ENCODE data around the gene GAGE2A.
A peak's percentile ranks its signal among the peaks of the same experiment; 100 is the strongest.
"Not testable (repeated sequence)": the region's sequence is repeated elsewhere in the genome, so short reads cannot be mapped to it uniquely, and the experiment has no call there.

Gene GAGE2A, protein sequence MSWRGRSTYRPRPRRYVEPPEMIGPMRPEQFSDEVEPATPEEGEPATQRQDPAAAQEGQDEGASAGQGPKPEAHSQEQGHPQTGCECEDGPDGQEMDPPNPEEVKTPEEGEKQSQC

DNA sequence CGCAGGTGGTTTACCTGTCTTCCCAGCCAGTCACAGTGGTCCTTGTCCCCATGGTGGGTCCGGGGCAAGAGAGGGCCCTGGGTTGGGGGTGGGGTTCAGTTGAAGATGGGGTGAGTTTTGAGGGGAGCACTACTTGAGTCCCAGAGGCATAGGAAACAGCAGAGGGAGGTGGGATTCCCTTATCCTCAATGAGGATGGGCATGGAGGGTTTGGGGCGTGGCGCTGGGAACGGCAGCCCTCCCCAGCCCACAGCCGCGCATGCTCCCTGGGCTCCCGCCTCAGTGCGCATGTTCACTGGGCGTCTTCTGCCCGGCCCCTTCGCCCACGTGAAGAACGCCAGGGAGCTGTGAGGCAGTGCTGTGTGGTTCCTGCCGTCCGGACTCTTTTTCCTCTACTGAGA, at the start of gene GAGE2A:
GAGE2A (plus strand) TSS at position 301 of the 400 bp plus-strand sequence. CDS start 1,155 bp downstream, outside the sequence.
- DNase-seq = not testable (repeated sequence)

DNA sequence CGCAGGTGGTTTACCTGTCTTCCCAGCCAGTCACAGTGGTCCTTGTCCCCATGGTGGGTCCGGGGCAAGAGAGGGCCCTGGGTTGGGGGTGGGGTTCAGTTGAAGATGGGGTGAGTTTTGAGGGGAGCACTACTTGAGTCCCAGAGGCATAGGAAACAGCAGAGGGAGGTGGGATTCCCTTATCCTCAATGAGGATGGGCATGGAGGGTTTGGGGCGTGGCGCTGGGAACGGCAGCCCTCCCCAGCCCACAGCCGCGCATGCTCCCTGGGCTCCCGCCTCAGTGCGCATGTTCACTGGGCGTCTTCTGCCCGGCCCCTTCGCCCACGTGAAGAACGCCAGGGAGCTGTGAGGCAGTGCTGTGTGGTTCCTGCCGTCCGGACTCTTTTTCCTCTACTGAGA, 47.9 kb upstream of the GAGE2A start, which contains the start of gene GAGE12D:
GAGE12D (plus strand) TSS at position 301 of the 400 bp plus-strand sequence. CDS start 1,155 bp downstream, outside the sequence.
- DNase-seq = not testable (repeated sequence)

DNA sequence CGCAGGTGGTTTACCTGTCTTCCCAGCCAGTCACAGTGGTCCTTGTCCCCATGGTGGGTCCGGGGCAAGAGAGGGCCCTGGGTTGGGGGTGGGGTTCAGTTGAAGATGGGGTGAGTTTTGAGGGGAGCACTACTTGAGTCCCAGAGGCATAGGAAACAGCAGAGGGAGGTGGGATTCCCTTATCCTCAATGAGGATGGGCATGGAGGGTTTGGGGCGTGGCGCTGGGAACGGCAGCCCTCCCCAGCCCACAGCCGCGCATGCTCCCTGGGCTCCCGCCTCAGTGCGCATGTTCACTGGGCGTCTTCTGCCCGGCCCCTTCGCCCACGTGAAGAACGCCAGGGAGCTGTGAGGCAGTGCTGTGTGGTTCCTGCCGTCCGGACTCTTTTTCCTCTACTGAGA, 38.3 kb upstream of the GAGE2A start, which contains the start of gene GAGE12E:
GAGE12E (plus strand) TSS at position 301 of the 400 bp plus-strand sequence. CDS start 1,155 bp downstream, outside the sequence.
- not testable (repeated sequence) for DNase-seq

DNA sequence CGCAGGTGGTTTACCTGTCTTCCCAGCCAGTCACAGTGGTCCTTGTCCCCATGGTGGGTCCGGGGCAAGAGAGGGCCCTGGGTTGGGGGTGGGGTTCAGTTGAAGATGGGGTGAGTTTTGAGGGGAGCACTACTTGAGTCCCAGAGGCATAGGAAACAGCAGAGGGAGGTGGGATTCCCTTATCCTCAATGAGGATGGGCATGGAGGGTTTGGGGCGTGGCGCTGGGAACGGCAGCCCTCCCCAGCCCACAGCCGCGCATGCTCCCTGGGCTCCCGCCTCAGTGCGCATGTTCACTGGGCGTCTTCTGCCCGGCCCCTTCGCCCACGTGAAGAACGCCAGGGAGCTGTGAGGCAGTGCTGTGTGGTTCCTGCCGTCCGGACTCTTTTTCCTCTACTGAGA, 28.8 kb upstream of the GAGE2A start, which contains the start of gene GAGE12F:
GAGE12F (plus strand) TSS at position 301 of the 400 bp plus-strand sequence. CDS start 1,155 bp downstream, outside the sequence.
- DNase-seq = not testable (repeated sequence)

DNA sequence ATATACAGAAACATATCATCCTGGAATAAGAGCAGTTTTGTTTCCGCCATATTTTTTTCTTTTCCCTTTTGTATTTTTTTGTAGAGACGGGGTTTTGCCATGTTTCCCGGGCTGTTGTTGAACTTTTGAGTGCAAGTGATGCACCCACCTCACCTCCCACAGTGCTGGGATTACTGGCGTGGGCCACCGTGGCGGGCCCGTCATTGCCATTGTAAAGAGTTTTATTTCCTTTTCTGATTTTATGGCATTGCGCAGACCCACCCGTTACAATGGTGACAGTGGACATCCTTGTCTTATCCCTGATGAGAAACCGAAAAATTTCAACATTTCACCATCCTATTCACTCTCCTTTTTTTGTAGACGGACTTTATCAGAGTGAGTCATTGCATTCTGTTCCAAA, 20.6 kb upstream of the GAGE2A start:
- not testable (repeated sequence) for DNase-seq

DNA sequence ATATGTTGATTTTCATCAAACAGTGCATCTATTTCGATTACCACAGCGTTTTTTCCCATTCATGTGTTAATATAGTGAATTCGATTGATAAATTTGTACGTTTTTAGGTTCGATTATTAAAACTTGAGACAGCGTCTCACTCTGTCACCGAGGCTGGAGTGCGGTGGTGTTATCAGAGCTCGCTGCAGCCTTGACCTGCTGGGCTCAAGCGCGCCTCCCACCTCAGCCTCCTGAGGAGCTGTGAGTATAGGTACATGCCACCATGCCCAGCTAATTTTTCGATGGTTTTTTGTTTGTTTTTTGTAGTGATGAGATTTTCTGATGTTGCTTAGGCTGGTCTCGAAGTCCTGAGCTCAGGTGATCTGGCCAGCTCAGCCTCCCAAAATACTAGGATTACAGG, 20.1 kb upstream of the GAGE2A start:
- not testable (repeated sequence) for DNase-seq

DNA sequence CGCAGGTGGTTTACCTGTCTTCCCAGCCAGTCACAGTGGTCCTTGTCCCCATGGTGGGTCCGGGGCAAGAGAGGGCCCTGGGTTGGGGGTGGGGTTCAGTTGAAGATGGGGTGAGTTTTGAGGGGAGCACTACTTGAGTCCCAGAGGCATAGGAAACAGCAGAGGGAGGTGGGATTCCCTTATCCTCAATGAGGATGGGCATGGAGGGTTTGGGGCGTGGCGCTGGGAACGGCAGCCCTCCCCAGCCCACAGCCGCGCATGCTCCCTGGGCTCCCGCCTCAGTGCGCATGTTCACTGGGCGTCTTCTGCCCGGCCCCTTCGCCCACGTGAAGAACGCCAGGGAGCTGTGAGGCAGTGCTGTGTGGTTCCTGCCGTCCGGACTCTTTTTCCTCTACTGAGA, 19.2 kb upstream of the GAGE2A start, which contains the start of gene GAGE12G:
GAGE12G (plus strand) TSS at position 301 of the 400 bp plus-strand sequence. CDS start 1,155 bp downstream, outside the sequence.
- DNase-seq = not testable (repeated sequence)

DNA sequence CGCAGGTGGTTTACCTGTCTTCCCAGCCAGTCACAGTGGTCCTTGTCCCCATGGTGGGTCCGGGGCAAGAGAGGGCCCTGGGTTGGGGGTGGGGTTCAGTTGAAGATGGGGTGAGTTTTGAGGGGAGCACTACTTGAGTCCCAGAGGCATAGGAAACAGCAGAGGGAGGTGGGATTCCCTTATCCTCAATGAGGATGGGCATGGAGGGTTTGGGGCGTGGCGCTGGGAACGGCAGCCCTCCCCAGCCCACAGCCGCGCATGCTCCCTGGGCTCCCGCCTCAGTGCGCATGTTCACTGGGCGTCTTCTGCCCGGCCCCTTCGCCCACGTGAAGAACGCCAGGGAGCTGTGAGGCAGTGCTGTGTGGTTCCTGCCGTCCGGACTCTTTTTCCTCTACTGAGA, 9.6 kb upstream of the GAGE2A start, which contains the start of gene GAGE12H:
GAGE12H (plus strand) TSS at position 301 of the 400 bp plus-strand sequence. CDS start 1,155 bp downstream, outside the sequence.
- DNase-seq = not testable (repeated sequence)

DNA sequence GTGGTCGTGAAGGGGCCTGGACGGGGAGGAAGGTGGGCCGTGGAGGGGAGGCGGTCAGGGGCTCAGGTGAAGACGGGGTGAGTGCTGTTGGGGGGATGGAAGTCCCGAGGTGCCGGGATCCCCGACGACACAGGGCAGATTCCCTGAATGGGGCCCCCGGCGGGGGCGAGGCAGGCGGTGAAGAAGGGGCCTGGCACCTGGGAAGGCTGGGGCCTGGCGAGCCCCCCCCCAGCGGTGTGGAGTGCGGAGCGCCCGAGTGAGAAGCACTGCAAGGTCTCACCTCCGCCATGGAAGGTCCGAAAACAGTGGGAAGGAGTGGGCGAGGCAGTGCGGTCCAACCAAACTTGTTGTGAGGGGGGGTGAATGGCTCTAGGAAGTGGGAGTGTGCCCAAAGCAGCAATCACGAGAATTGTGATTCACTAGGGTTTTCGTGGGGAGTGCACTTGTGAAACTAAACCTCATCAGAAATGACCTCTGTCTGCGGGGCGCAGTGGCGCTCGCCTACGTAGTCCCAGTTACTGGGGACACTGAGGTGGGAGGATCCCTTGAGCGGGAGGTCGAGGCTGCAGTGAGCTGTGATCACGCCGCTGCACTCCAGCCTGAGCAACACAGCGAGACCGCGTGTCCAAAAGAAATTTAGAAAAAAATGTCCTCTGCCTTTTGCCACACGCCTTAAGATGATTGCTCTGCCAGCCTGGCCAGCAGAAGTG, 628 bp downstream of the GAGE2A start:
- not testable (repeated sequence) for DNase-seq

DNA sequence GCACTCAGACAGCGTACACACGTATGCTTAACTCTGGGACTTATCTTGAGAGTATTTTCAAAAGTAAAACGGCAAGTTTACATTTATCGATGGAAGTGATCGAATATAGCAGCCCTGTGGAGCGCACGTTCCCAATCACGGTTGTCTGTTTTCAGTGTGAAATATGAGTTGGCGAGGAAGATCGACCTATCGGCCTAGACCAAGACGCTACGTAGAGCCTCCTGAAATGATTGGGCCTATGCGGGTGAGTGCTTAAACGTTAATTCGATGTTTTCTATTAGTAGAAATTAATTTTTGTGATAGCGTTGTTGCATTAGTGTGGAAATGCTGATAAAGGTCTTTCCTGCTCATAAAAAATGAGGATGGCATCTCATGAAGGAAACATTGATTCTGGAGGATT, 1.2 kb downstream of the GAGE2A start:
- not testable (repeated sequence) for DNase-seq

DNA sequence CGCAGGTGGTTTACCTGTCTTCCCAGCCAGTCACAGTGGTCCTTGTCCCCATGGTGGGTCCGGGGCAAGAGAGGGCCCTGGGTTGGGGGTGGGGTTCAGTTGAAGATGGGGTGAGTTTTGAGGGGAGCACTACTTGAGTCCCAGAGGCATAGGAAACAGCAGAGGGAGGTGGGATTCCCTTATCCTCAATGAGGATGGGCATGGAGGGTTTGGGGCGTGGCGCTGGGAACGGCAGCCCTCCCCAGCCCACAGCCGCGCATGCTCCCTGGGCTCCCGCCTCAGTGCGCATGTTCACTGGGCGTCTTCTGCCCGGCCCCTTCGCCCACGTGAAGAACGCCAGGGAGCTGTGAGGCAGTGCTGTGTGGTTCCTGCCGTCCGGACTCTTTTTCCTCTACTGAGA, 9.4 kb downstream of the GAGE2A start, which contains the start of gene GAGE1:
GAGE1 (plus strand) TSS at position 301 of the 400 bp plus-strand sequence. CDS start 1,155 bp downstream, outside the sequence.
- not testable (repeated sequence) for DNase-seq

DNA sequence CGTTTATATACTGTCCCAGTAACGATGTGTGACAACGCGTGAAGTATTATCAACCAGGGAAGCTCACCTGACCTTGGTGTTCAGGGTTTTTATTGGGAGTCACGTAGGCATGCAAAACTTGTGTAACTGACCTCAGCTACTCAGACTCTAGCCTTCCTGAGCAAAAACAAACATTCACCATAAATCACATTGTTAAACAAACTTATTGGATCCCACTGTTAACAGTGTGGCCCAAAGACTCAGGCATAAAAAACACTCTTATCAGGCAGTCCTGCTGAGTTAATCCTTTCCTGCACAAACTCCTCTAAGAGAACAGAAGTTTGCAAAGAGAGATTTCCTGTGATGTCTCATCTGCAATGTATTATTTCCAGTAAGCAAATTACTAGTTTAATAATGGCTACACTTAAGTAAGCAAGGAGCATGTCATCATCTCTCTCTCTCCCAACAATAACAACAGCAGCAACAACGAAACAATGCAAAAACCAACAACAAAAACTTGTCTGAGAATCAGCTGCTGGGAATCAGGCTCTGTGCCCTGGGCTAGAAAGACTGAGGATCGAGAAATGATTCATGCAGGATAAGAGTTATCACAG, 21.5 kb downstream of the GAGE2A start:
- no peak for DNase-seq

DNA sequence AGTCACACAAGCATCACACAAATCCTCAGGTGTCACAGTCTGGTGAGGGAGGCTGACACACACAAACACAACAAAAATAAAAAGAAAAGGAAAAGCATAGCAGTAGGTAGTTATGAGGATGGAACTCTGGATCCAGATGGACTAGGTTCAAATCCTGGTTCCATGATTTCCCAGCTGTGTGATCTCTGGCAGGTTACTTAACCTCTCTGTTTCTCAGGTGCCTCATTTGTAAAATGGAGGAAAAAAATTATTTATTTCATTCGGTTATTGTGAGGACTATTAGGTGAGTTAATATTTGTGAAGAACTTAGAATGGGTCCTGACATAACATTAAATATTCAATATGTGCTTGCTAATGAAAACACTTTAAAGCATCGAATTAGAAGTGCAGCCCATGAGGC, 29.3 kb downstream of the GAGE2A start:
- DNase-seq = no peak

DNA sequence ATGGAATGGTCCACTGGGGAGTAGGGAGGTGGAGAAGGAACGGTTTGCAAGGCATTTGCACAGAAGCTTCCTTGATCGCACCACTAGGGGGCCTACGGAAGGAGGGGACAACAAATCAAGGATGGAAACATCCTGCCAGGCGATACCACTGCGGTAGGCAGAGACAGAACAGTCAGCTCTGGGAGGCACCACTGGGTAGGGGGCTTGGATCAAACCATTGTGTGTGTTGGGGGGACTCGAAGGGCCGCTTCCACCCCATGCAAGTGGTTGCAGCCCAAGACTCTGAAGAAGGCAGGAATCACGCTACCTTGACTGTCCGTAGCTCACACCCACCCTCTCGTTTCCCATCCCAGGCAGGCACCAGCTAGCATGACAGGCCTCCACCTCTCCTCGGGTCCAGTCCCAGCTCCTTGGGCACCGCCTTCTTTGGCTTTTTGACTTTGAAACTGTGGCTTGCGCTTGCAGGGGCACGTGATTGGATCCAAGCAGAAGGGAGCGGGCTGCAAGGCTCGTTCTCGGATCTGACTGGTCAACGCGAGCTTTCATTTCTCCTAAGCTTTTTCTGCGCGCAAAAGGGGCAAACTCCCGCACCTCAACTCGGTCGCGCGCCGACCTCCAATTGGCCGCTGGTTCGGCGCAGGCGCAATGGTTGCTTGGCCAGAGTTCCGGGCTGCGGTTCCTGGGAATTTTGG, 37.9 kb downstream of the GAGE2A start:
- peak; percentile 2 to 39 for DNase-seq

DNA sequence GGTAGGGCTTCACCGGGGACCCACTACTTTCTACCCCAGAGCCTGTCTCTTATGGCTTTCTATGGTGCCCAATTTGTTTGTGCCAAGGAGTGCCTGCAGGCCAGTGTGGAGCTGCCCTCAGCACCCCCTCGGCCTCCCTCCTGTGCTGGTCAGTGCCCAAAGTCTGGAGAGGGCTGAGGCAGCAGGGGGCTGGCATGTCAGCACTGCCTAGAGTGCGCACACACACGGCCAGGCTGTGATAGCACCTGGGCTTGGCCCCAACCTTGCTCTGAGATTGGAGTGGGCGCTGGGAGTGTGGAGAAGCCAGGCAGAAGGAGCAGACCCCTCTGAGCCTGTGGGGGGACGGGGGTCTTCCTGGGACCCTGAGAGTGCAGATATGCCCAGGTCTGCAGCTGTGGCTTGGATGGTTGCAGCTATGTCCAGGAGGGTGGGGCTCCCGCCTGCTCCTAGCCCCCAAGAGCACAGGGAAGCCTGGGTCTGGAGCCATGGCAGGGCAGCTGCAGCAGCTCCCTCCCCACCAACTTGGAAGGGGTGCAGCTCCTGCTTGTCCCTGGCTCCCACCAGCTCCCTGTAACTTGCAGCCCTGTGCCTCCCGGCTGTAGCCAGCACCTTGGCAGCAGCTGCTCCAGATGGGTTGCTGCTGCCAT, 55.8 kb downstream of the GAGE2A start:
- DNase-seq = no peak
